ENCODE results near the gene DMD.

GRCh38 chrX:32024072-32024471, 1187.3 kb downstream of the DMD start:
- TF ChIP-seq EZH2 (IDR thresholded peaks at IDR 0.05; ENCODE audit: insufficient read depth, poor library complexity, severe bottlenecking) (no peak), EZH2phosphoT487 (IDR thresholded peaks at IDR 0.05; ENCODE audit: insufficient read depth, low read depth) (no peak)

All from GM23248 (cell line).